K562 (cell line): Measurements from ENCODE around the gene RRAS. TPM values are rescaled to one million over a fixed set of nuclear protein-coding genes. Genes with fewer than 3 reads are reported as not detected.

Experiments used
- BACH1 ChIP-seq: fragments of 200-800 bp; sonication (Bioruptor generic); IDR thresholded peaks from 2 replicates; pipeline ENCODE4 v1.6.1; 2016; ENCODE audit warnings: missing genetic modification characterization, missing compliant biosample characterization
- BCL6 ChIP-seq: fragments of 250-450 bp; sonication (Bioruptor Pico); IDR thresholded peaks from 2 replicates; pipeline ENCODE4 v1.4.0; 2020
- FOXJ3 ChIP-seq: sonication (generic); formaldehyde crosslinking; IDR thresholded peaks from 2 replicates; pipeline ENCODE4 v1.4.0; 2020; ENCODE audit warnings: mild to moderate bottlenecking, missing genetic modification reagents
- FOXM1 ChIP-seq, 2 experiments: fragments of 450-650 bp in 1 of 2; sonication (generic) in 1 of 2; formaldehyde crosslinking in 1 of 2; IDR thresholded peaks; 2 replicates each; pipeline versions ENCODE4 v1.6.1 to v1.9.0; 2017 to 2022; ENCODE audit warnings: low read depth in 2 of 2, mild to moderate bottlenecking in 2 of 2, missing genetic modification reagents in 1 of 2, moderate library complexity in 1 of 2
- FUS ChIP-seq: fragments of 200-400 bp; formaldehyde crosslinking; optimal IDR thresholded peaks from 2 replicates; pipeline ENCODE3; 2017; ENCODE audit warnings: low read depth, low read length
- HDAC1 ChIP-seq, 2 experiments: fragments of 450-650 bp; IDR thresholded peaks; 2 replicates each; pipeline ENCODE4 v1.6.1; 2016 to 2017; ENCODE audit warnings: inconsistent platforms in 1 of 2, mild to moderate bottlenecking in 1 of 2, moderate library complexity in 1 of 2
- HDGF ChIP-seq: fragments of 450-650 bp; IDR thresholded peaks from 2 replicates; pipeline ENCODE4 v1.6.1; 2016
- KDM5B ChIP-seq: fragments of 200-600 bp; sonication (generic); IDR thresholded peaks from 2 replicates; pipeline ENCODE4 v1.6.1; 2012; ENCODE audit warnings: low read depth, mild to moderate bottlenecking, moderate library complexity, low read length, control low read depth, inconsistent platforms; ENCODE audit not compliant: insufficient replicate concordance
- KLF6 ChIP-seq: fragments of 250-450 bp; sonication (Bioruptor Pico); IDR thresholded peaks from 2 replicates; pipeline ENCODE4 v1.4.0; 2020; ENCODE audit warnings: mild to moderate bottlenecking, moderate library complexity, borderline replicate concordance
- NFYB ChIP-seq: IDR thresholded peaks from 2 replicates; pipeline ENCODE4 v1.6.1; 2011; ENCODE audit warnings: mild to moderate bottlenecking, moderate library complexity; ENCODE audit not compliant: insufficient read length; ENCODE audit errors: extremely low read depth
- PHF8 ChIP-seq: fragments of 200-600 bp; sonication (generic); IDR thresholded peaks from 2 replicates; pipeline ENCODE4 v1.6.1; 2012; ENCODE audit warnings: mixed run types, mild to moderate bottlenecking, inconsistent platforms, low read length, moderate library complexity, borderline replicate concordance
- POLR3G ChIP-seq: IDR thresholded peaks from 2 replicates; pipeline ENCODE4 v1.6.1; 2011; ENCODE audit not compliant: insufficient read length, insufficient replicate concordance; ENCODE audit errors: extremely low read depth
- POU5F1 ChIP-seq: fragments of 150-350 bp; IDR thresholded peaks from 2 replicates; pipeline ENCODE4 v1.6.1; 2014; ENCODE audit warnings: borderline replicate concordance, low read length, low read depth, mild to moderate bottlenecking; ENCODE audit not compliant: partially characterized antibody
- SNRNP70 ChIP-seq: fragments of 200-400 bp; formaldehyde crosslinking; optimal IDR thresholded peaks from 2 replicates; pipeline ENCODE3; 2017; ENCODE audit warnings: low read depth, low read length
- ZNF217 ChIP-seq: sonication (generic); formaldehyde crosslinking; IDR thresholded peaks from 2 replicates; pipeline ENCODE4 v1.8.0; 2022; ENCODE audit warnings: mild to moderate bottlenecking, missing genetic modification reagents
- polyA plus RNA-seq, 8 experiments: library from polyadenylated mRNA; depleted of rRNA in 4 of 8; stranded (reverse) in 5 of 8; unstranded in 3 of 8; fragments of >200 nt; fragmentation: Nextera tagmentation in 2 of 8; fragmentation: Illumina TruSeq in 1 of 8; extraction: Ambion mirVana in 2 of 8; extraction: Trizol in 1 of 8; gene quantifications; 2 replicates each; pipeline versions ENCODE4 v1.2.1 to v1.2.3, GENCODE V29; 2011 to 2014; ENCODE audit warnings: inconsistent platforms in 1 of 8, missing spikeins in 1 of 8
- total RNA-seq, 7 experiments: library from RNA; depleted of rRNA in 6 of 7; stranded (reverse); fragments of >200 nt in 6 of 7; fragmentation: Illumina TruSeq in 2 of 7; extraction: Trizol in 2 of 7; gene quantifications; 2 replicates each; pipeline versions ENCODE4 v1.2.1 to v1.2.3, GENCODE V29; 2011 to 2021; ENCODE audit warnings: low replicate concordance in 1 of 7
- TF ChIP-seq, protein P1 (sequence below): fragments of 250-450 bp; sonication (Bioruptor Pico); IDR thresholded peaks from 2 replicates; pipeline ENCODE4 v1.5.0; 2021; ENCODE audit warnings: mild to moderate bottlenecking, borderline replicate concordance
- TF ChIP-seq, protein P2 (sequence below): fragments of 250-450 bp; sonication (Bioruptor Pico); IDR thresholded peaks from 2 replicates; pipeline ENCODE4 v1.9.0; 2021; ENCODE audit warnings: mild to moderate bottlenecking
- TF ChIP-seq, protein P3 (sequence below): fragments of 250-450 bp; sonication (Bioruptor Pico); IDR thresholded peaks from 2 replicates; pipeline ENCODE4 v1.5.0; 2020; ENCODE audit warnings: mild to moderate bottlenecking, borderline replicate concordance
- TF ChIP-seq, protein P4 (sequence below): IDR thresholded peaks from 3 replicates; pipeline ENCODE4 v1.6.1; 2011; ENCODE audit warnings: borderline replicate concordance, mild to moderate bottlenecking, moderate library complexity; ENCODE audit not compliant: insufficient read length; ENCODE audit errors: extremely low read depth

RRAS gene
- total and polyA plus RNA-seq, 9 of the 15 experiments (the other 6 are each of a cell fraction or from before 2014, with no cell fraction given), result 0.70 to 17.3 (median 8.2) TPM

DNA sequence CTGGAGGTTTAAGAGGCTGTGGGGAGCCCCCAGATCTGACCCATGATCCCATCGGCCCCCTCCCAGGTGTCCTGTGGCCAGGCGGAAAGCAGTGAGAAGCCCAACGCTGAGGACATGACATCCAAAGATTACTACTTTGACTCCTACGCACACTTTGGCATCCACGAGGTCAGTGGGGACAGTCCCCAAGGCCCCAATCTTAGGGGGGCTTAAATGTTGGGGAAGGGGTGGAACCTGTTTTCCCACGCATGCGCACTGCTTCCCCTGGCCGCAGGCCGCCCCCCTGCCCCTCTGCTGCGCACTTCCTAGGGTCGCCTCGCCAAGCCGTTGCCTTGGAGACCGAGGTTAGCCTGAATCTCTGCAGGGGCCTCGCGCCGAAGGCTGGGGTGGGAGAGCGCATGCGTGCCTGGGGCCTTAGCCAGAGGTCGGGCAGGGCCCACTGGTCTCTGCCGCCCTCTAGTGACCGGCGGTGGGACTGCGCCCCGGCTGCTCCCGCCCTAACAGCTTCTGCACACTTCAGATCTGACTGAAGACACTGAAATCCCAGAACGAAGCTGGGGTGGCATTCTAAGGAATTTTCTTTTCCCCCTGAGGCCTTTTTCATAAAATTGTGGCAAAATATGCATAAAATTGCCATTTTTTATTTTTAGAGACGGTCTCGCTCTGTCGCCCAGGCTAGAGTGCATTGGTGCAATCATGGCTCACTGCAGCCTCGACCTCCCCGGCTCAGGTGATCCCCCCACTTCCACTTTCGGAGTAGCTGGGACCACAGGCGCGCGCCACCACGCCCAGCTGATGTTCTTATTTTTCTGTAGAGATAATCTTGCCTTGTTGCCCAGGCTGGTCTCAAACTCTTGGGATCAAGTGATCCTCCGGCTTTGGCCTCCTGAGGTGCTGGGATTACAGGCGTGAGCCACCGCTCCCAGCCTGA lies 40.7 kb upstream of the RRAS start (continued):
- TF ChIP-seq, protein P1, sequence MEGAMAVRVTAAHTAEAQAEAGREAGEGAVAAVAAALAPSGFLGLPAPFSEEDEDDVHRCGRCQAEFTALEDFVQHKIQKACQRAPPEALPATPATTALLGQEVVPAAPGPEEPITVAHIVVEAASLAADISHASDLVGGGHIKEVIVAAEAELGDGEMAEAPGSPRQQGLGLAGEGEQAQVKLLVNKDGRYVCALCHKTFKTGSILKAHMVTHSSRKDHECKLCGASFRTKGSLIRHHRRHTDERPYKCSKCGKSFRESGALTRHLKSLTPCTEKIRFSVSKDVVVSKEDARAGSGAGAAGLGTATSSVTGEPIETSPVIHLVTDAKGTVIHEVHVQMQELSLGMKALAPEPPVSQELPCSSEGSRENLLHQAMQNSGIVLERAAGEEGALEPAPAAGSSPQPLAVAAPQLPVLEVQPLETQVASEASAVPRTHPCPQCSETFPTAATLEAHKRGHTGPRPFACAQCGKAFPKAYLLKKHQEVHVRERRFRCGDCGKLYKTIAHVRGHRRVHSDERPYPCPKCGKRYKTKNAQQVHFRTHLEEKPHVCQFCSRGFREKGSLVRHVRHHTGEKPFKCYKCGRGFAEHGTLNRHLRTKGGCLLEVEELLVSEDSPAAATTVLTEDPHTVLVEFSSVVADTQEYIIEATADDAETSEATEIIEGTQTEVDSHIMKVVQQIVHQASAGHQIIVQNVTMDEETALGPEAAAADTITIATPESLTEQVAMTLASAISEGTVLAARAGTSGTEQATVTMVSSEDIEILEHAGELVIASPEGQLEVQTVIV (CRISPR knock-in tag), result no peak
- TF ChIP-seq FUS (no peak), FOXJ3 (CRISPR knock-in tag) (no peak), POU5F1 (no peak), HDAC1 (IDR thresholded peaks at IDR 0.05) (peak in 1 of 2 experiments; percentile 43; a peak in 1 of 4 replicates), NFYB (no peak), KDM5B (no peak), POLR3G (no peak), HDGF (no peak), SNRNP70 (no peak), ZNF217 (CRISPR knock-in tag) (no peak), FOXM1 (IDR thresholded peaks at IDR 0.05; ENCODE audit: low read depth) (no peak), FOXM1 (CRISPR knock-in tag; IDR thresholded peaks at IDR 0.05; ENCODE audit: low read depth) (peak; percentile 65; the same call in 1 of the 2 replicates), KLF6 (CRISPR knock-in tag) (no peak), BACH1 (no peak), BCL6 (CRISPR knock-in tag) (no peak), PHF8 (no peak)
- TF ChIP-seq, protein P2, sequence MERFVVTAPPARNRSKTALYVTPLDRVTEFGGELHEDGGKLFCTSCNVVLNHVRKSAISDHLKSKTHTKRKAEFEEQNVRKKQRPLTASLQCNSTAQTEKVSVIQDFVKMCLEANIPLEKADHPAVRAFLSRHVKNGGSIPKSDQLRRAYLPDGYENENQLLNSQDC, result no peak
- TF ChIP-seq, protein P3, sequence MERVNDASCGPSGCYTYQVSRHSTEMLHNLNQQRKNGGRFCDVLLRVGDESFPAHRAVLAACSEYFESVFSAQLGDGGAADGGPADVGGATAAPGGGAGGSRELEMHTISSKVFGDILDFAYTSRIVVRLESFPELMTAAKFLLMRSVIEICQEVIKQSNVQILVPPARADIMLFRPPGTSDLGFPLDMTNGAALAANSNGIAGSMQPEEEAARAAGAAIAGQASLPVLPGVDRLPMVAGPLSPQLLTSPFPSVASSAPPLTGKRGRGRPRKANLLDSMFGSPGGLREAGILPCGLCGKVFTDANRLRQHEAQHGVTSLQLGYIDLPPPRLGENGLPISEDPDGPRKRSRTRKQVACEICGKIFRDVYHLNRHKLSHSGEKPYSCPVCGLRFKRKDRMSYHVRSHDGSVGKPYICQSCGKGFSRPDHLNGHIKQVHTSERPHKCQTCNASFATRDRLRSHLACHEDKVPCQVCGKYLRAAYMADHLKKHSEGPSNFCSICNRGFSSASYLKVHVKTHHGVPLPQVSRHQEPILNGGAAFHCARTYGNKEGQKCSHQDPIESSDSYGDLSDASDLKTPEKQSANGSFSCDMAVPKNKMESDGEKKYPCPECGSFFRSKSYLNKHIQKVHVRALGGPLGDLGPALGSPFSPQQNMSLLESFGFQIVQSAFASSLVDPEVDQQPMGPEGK (CRISPR knock-in tag), result no peak
- TF ChIP-seq, protein P4, sequence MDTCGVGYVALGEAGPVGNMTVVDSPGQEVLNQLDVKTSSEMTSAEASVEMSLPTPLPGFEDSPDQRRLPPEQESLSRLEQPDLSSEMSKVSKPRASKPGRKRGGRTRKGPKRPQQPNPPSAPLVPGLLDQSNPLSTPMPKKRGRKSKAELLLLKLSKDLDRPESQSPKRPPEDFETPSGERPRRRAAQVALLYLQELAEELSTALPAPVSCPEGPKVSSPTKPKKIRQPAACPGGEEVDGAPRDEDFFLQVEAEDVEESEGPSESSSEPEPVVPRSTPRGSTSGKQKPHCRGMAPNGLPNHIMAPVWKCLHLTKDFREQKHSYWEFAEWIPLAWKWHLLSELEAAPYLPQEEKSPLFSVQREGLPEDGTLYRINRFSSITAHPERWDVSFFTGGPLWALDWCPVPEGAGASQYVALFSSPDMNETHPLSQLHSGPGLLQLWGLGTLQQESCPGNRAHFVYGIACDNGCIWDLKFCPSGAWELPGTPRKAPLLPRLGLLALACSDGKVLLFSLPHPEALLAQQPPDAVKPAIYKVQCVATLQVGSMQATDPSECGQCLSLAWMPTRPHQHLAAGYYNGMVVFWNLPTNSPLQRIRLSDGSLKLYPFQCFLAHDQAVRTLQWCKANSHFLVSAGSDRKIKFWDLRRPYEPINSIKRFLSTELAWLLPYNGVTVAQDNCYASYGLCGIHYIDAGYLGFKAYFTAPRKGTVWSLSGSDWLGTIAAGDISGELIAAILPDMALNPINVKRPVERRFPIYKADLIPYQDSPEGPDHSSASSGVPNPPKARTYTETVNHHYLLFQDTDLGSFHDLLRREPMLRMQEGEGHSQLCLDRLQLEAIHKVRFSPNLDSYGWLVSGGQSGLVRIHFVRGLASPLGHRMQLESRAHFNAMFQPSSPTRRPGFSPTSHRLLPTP, result no peak
